A673 (cell line): ENCODE measurements around the gene TTC14. TPM values are rescaled to one million over a fixed set of nuclear protein-coding genes. Genes with fewer than 3 reads are reported as not detected.

Source experiments
- BruUV-seq: library from RNA; stranded (reverse); fragments of 400-500 nt; replicated peaks from 2 replicates; lab custom pipeline; 2021; lab: Mats Ljungman, UMichigan
- CTCF ChIA-PET: fragments of 300-600 bp; sonication (Branson Sonifier 250); formaldehyde crosslinking; loops from one replicate; lab custom pipeline; 2022; ENCODE audit warnings: antibody characterized with exemption; lab: Charles Lee
- POLR2A ChIA-PET: fragments of 300-600 bp; sonication (Branson Sonifier 250); formaldehyde crosslinking; loops from one replicate; lab custom pipeline; 2022; ENCODE audit warnings: antibody characterized with exemption; ENCODE audit not compliant: low non-redundant PET; lab: Charles Lee
- DNase-seq: peaks from one replicate; pipeline ENCODE4 v3.0.0-alpha.2; 2015; ENCODE audit warnings: low spot score
- H3K27ac ChIP-seq: fragments of 200-600 bp; sonication (generic); 2 replicates; pipeline ENCODE4 v1.5.1; 2016; ENCODE audit warnings: mixed run types, low read depth, mild to moderate bottlenecking, mixed read lengths, antibody characterized with exemption, low read length; ENCODE audit not compliant: poor library complexity, severe bottlenecking
- H3K27me3 ChIP-seq: fragments of 200-600 bp; sonication (generic); replicated peaks from 2 replicates; pipeline ENCODE4 v1.6.1; 2017; ENCODE audit warnings: mixed run types, low read depth, mild to moderate bottlenecking, mixed read lengths, antibody characterized with exemption, low read length; ENCODE audit not compliant: insufficient read depth, poor library complexity
- H3K36me3 ChIP-seq: fragments of 200-600 bp; sonication (generic); 2 replicates; pipeline ENCODE4 v1.6.1; 2016; ENCODE audit warnings: mixed run types, mild to moderate bottlenecking, mixed read lengths, antibody characterized with exemption, low read length; ENCODE audit not compliant: insufficient read depth, poor library complexity, severe bottlenecking
- H3K4me1 ChIP-seq: fragments of 200-600 bp; sonication (generic); 2 replicates; pipeline ENCODE4 v1.6.1; 2017; ENCODE audit warnings: mixed run types, mild to moderate bottlenecking, mixed read lengths, antibody characterized with exemption, low read length; ENCODE audit not compliant: insufficient read depth, poor library complexity, severe bottlenecking
- H3K4me3 ChIP-seq: fragments of 200-600 bp; sonication (generic); 2 replicates; pipeline ENCODE4 v1.5.1; 2016; ENCODE audit warnings: low read depth, mixed run types, mild to moderate bottlenecking, mixed read lengths, low read length; ENCODE audit not compliant: poor library complexity, severe bottlenecking
- H3K9me3 ChIP-seq: fragments of 200-600 bp; sonication (generic); 2 replicates; pipeline ENCODE4 v1.6.1; 2016; ENCODE audit warnings: mixed run types, low read depth, mild to moderate bottlenecking, mixed read lengths, antibody characterized with exemption, low read length; ENCODE audit not compliant: poor library complexity, severe bottlenecking
- EZH2 ChIP-seq: fragments of 200-600 bp; sonication (generic); IDR thresholded peaks from 2 replicates; pipeline ENCODE4 v1.6.1; 2017; ENCODE audit warnings: borderline replicate concordance, low read depth, mild to moderate bottlenecking, mixed read lengths, antibody characterized with exemption, low read length; ENCODE audit not compliant: poor library complexity, severe bottlenecking
- intact Hi-C: fragments of 100-400 bp; cut with micrococcal nuclease; formaldehyde crosslinking; loops from one replicate; pipeline ENCODE4 v1.10.0; 2022; ENCODE audit not compliant: unreplicated experiment
- total RNA-seq: library from RNA; stranded (reverse); gene quantifications from 2 replicates; pipeline ENCODE4 v1.2.3, GENCODE V29; 2021
- TF ChIP-seq, protein P1 (sequence below): fragments of 300-800, 200-600 bp; sonication (generic); conservative IDR thresholded peaks from 2 replicates; pipeline ENCODE4 v1.5.1; 2017; ENCODE audit warnings: low read depth, mild to moderate bottlenecking, antibody characterized with exemption, low read length, moderate library complexity, mixed read lengths

TTC14 gene
- total RNA-seq, 1 experiment from 2014 or later: 30.0 TPM

GRCh38 chr3:180594631-180595558, 7.1 kb upstream of the TTC14 start:
- TF ChIP-seq, protein P1, sequence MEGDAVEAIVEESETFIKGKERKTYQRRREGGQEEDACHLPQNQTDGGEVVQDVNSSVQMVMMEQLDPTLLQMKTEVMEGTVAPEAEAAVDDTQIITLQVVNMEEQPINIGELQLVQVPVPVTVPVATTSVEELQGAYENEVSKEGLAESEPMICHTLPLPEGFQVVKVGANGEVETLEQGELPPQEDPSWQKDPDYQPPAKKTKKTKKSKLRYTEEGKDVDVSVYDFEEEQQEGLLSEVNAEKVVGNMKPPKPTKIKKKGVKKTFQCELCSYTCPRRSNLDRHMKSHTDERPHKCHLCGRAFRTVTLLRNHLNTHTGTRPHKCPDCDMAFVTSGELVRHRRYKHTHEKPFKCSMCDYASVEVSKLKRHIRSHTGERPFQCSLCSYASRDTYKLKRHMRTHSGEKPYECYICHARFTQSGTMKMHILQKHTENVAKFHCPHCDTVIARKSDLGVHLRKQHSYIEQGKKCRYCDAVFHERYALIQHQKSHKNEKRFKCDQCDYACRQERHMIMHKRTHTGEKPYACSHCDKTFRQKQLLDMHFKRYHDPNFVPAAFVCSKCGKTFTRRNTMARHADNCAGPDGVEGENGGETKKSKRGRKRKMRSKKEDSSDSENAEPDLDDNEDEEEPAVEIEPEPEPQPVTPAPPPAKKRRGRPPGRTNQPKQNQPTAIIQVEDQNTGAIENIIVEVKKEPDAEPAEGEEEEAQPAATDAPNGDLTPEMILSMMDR: peak; percentile 56
- TF ChIP-seq EZH2: no peak
- intact Hi-C loops: loop anchor here (2.0 to 5.0 kb wide), 2 partner anchors 666 to 783 kb away; no protein-coding TSS in a partner anchor
- BruUV-seq: no TSS peak
- H3K27me3 ChIP-seq: no peaks in the 10 kb centered on the region
- no peaks in the 10 kb centered on the region for H3K4me1 ChIP-seq
- CTCF ChIA-PET: interaction anchor here (0.9 to 1.0 kb wide), 2 partner anchors 666 to 834 kb away, joined by 3 read pairs; no protein-coding TSS in a partner anchor
- H3K36me3 ChIP-seq: no peaks in the 10 kb centered on the region
- POLR2A ChIA-PET: no interaction called here
- no peaks in the 10 kb centered on the region for H3K9me3 ChIP-seq
- H3K4me3 ChIP-seq: no peak overlapping the region
- no peak overlapping the region for H3K27ac ChIP-seq
- peak; percentile 36 for DNase-seq

GRCh38 chr3:180595559-180595935, 6.4 kb upstream of the TTC14 start:
- TF ChIP-seq, protein P1: no peak
- TF ChIP-seq EZH2: no peak
- intact Hi-C loops: loop anchor here (2.0 to 5.0 kb wide), 2 partner anchors 667 to 783 kb away; no protein-coding TSS in a partner anchor
- Histone ChIP-seq H3K36me3 (no peaks in the 10 kb centered on the region), H3K4me3 (no peak overlapping the region), H3K9me3 (no peaks in the 10 kb centered on the region), H3K27me3 (no peaks in the 10 kb centered on the region), H3K27ac (no peak overlapping the region), H3K4me1 (no peaks in the 10 kb centered on the region)
- ChIA-PET CTCF (interaction anchor here (0.9 to 1.0 kb wide), 2 partner anchors 667 to 835 kb away, joined by 3 read pairs; no protein-coding TSS in a partner anchor), POLR2A (no interaction called here)
- no TSS peak for BruUV-seq
- no peak for DNase-seq

- intact Hi-C loops: loop anchor here (5.0 kb wide), 2 partner anchors 833 to 948 kb away; partner anchors contain the start of gene USP13
- ChIA-PET POLR2A (no interaction called here), CTCF (no interaction called here)
- Histone ChIP-seq H3K27ac (no peak overlapping the region), H3K36me3 (peaks cover 17% of the 10 kb centered on the region), H3K9me3 (no peaks in the 10 kb centered on the region), H3K27me3 (no peaks in the 10 kb centered on the region), H3K4me3 (no peak overlapping the region), H3K4me1 (no peaks in the 10 kb centered on the region)
- TF ChIP-seq, protein P1: no peak
- TF ChIP-seq EZH2: no peak
- BruUV-seq: no TSS peak
- DNase-seq: no peak
Observed at GRCh38 chr3:180600473-180600872, 1.5 kb upstream of the TTC14 start.
